Measurements from ENCODE around the gene ANP32B. TPM values are rescaled to one million over a fixed set of nuclear protein-coding genes. Genes with fewer than 3 reads are reported as not detected.
"Not testable (repeated sequence)": the region's sequence is repeated elsewhere in the genome, so short reads cannot be mapped to it uniquely, and the experiment has no call there.

The ANP32B gene
- total RNA-seq, 4 donors from 2014 or later, result 19.7 to 32.1 (median 27.5) TPM

DNA sequence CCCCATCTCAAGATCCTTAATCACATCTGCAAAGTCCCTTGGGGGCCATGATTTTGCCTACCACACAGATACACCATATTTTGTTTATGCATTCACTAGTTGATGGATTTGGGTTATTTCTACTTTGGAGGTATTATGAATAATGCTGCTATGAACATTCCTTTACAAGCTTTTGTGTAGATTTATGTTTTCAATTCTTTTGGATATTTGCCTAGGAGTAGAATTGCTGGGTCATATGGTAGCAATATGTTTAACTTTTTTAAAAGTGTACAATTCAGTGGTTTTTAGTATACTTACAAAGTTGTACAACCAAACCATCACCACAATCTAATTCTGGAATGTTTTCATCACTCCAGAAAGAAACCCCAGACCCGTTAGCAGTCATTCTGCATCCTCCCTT is 7.8 kb upstream of the ANP32B start:
- TF ChIP-seq, protein P1, sequence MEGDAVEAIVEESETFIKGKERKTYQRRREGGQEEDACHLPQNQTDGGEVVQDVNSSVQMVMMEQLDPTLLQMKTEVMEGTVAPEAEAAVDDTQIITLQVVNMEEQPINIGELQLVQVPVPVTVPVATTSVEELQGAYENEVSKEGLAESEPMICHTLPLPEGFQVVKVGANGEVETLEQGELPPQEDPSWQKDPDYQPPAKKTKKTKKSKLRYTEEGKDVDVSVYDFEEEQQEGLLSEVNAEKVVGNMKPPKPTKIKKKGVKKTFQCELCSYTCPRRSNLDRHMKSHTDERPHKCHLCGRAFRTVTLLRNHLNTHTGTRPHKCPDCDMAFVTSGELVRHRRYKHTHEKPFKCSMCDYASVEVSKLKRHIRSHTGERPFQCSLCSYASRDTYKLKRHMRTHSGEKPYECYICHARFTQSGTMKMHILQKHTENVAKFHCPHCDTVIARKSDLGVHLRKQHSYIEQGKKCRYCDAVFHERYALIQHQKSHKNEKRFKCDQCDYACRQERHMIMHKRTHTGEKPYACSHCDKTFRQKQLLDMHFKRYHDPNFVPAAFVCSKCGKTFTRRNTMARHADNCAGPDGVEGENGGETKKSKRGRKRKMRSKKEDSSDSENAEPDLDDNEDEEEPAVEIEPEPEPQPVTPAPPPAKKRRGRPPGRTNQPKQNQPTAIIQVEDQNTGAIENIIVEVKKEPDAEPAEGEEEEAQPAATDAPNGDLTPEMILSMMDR (IDR thresholded peaks at IDR 0.05), result no peak
- no peak for TF ChIP-seq POLR2A (IDR thresholded peaks at IDR 0.05)
- no peak for DNase-seq
- Histone ChIP-seq H3K27me3 (no peaks in the 10 kb centered on the region), H3K4me3 (replicated peaks in 1 of 3) (no peak overlapping the region), H3K36me3 (no peaks in the 10 kb centered on the region), H3K9me3 (no peaks in the 10 kb centered on the region), H3K27ac (no peak overlapping the region), H3K4me1 (no peaks in the 10 kb centered on the region)
- WGBS, 2 donors, result 76 to 78% methylated on average over 1 of the region's 1 CpG
- intact Hi-C loops (cut with DNase I), result no loop called here

DNA sequence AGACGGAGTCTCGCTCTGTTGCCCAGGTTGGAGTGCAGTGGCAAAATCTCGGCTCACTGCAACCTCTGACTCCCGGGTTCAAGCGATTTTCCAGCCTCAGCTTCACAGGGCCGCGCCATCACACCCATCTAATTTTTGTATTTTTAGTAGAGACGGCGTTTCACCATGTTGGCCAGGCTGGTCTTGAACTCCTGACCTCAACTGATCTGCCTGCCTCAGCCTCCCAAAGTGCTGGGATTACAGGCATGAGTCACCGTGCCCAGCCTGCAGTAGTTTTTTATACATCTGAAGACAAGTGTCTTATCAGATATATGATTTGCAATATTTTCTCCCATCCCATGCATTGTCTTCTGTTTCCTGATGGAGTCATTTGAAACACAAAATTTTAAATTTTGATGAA is 6.5 kb upstream of the ANP32B start:
- H3K4me1 ChIP-seq; H3K36me3 ChIP-seq; H3K27me3 ChIP-seq; H3K27ac ChIP-seq; intact Hi-C loops (cut with DNase I); DNase-seq; H3K4me3 ChIP-seq (replicated peaks in 1 of 3); H3K9me3 ChIP-seq: not testable (repeated sequence)
- WGBS, 2 donors, result 92 to 94% methylated on average over 10 of the region's 10 CpGs

DNA sequence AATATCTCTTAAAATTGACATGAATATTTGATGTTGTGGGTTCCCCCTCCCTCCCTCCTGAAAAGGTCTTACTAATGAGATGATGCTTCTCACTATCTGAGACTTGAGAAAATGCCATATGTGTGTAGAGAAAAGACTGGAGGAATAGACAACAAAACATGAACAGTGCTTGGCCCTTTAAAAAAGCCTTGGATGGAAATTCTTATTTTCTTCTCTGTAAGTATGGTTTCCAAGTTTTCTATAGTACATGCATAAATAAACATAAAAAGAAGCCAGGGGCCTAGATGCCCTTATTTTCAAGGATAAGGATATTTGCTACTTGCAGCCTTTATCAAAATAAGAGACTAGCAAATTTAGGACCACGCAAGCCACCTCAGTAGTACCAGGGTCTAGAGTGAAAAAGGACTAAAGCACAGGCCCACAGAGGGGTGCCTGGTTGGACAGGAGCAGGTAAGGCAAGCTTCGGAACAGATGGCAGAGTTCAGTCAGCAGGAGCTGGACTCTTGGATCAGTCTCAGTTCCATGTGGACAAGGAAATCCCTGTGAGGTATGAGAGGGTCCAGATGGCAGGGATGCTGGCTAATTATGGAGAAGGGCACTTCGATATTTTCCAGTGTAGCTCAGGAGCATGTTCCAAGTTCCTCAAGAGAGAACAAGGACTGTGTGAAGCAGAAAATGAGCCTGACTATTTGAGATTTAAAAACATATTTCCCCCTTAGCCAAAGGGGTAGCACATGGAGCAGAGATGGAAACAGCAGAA is 4.6 kb upstream of the ANP32B start:
- no peak for TF ChIP-seq POLR2A (IDR thresholded peaks at IDR 0.05)
- TF ChIP-seq, protein P1 (IDR thresholded peaks at IDR 0.05), result no peak
- Histone ChIP-seq H3K4me1 (peaks cover 0 to 6% of the 10 kb centered on the region in 2 donors), H3K9me3 (no peaks in the 10 kb centered on the region), H3K36me3 (no peaks in the 10 kb centered on the region), H3K4me3 (replicated peaks in 1 of 3) (no peak overlapping the region), H3K27ac (no peak overlapping the region), H3K27me3 (no peaks in the 10 kb centered on the region)
- no peak for DNase-seq
- intact Hi-C loops (cut with DNase I), result no loop called here
- 84 to 93% methylated on average over 3 of the region's 3 CpGs for WGBS, 2 donors

DNA sequence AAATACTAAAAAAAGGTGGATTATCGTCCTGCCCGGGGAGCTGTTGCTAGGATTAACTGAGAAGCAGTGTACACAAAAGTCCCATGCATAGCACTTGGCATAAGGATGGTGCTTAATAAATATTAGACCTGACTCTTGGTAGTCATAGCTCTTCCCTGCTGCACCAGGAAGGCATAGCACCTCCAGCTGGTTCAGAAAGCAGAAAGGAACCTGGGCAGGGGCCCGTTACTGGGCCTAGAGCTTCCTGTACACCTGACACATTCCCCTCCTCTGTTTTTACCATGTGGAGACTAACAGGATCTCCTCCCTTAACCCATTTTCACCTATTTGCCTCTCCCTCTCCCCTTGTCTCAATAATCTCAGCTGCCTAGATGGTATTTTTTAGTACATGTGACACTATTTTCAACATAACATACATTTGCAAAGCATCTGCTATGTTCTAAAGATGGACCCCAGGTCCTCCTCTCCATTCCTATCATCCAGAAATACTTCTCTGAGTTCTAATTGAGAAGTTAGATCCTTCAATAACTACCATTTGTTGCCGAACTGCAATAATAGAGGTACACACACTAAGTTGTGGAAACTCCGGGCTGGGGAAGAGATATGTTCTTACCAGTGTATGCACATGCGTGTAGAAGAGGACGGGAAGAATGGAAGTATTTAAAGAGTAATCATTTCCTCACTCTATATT is 3.2 kb upstream of the ANP32B start:
- Histone ChIP-seq H3K27ac (no peak overlapping the region), H3K4me3 (replicated peaks in 1 of 3) (no peak overlapping the region), H3K9me3 (no peaks in the 10 kb centered on the region), H3K4me1 (peaks cover 0 to 6% of the 10 kb centered on the region in 2 donors), H3K27me3 (no peaks in the 10 kb centered on the region), H3K36me3 (no peaks in the 10 kb centered on the region)
- WGBS, 2 donors, result 90 to 92% methylated on average over 7 of the region's 7 CpGs
- no peak for DNase-seq
- intact Hi-C loops (cut with DNase I), result loop anchor here (5.0 to 10.0 kb wide), 2 partner anchors 55 to 58 kb away; partner anchors contain the start of gene TRMO
- TF ChIP-seq, protein P1 (IDR thresholded peaks at IDR 0.05), result no peak
- no peak for TF ChIP-seq POLR2A (IDR thresholded peaks at IDR 0.05)

DNA sequence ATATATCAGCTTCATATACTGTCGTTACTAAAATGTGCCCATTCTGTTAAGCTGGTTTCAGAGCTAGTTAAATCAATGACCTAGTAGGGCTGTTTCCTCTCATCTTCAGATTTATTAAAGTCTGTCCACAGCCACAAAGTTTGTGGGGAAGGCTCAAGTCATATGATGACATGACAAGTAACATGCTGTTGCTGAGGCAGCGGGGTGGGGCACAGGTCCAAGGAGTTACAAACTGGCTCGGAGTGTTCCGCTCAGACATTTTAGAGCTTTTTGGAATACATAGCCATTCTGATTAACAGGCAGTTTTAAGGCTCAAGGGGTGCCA is 2.7 kb upstream of the ANP32B start:
- intact Hi-C loops (cut with DNase I), result loop anchor here (5.0 to 10.0 kb wide), 2 partner anchors 54 to 58 kb away; partner anchors contain the start of gene TRMO

More for the DNA sequence above, 2.7 kb upstream of the ANP32B start:
- TF ChIP-seq, protein P1 (IDR thresholded peaks at IDR 0.05), result no peak
- TF ChIP-seq POLR2A (IDR thresholded peaks at IDR 0.05), result no peak
- DNase-seq, result no peak
- H3K4me3 ChIP-seq (replicated peaks in 1 of 3), result no peak overlapping the region
- 89 to 91% methylated on average over 4 of the region's 4 CpGs for WGBS, 2 donors
- peaks cover 4 to 10% of the 10 kb centered on the region in 2 donors for H3K4me1 ChIP-seq
- no peaks in the 10 kb centered on the region for H3K27me3 ChIP-seq
- H3K36me3 ChIP-seq, result no peaks in the 10 kb centered on the region
- no peaks in the 10 kb centered on the region for H3K9me3 ChIP-seq
- H3K27ac ChIP-seq, result no peak overlapping the region
